Ascending aorta (tissue), 2 donors: ENCODE measurements around the gene SDF4. TPM values are rescaled to one million over a fixed set of nuclear protein-coding genes. Genes with fewer than 3 reads are reported as not detected.

Experiments
- DNase-seq, 2 donors: peaks; one replicate each; pipeline ENCODE4 v3.0.0-alpha.2; 2019; ENCODE audit warnings: low spot score in 2 of 2
- H3K27ac ChIP-seq, 2 donors: fragments of 200-600 bp; sonication (generic); one replicate each; pipeline ENCODE4 v1.5.1; 2016 to 2017; ENCODE audit warnings: mild to moderate bottlenecking in 1 of 2
- H3K27me3 ChIP-seq: fragments of 200-600 bp; sonication (generic); one replicate; pipeline ENCODE4 v1.5.1; 2017
- H3K36me3 ChIP-seq, 2 donors: fragments of 200-600 bp; sonication (generic); one replicate each; pipeline ENCODE4 v1.5.1; 2016
- H3K4me1 ChIP-seq, 2 donors: fragments of 200-600 bp; sonication (generic); one replicate each; pipeline ENCODE4 v1.5.1; 2016 to 2017; ENCODE audit warnings: mild to moderate bottlenecking in 1 of 2
- H3K4me3 ChIP-seq, 2 donors: fragments of 200-600 bp; sonication (generic); one replicate each; pipeline ENCODE4 v1.5.1; 2016 to 2017; ENCODE audit warnings: mild to moderate bottlenecking in 1 of 2
- H3K9me3 ChIP-seq, 2 donors: fragments of 200-600 bp; sonication (generic); one replicate each; pipeline ENCODE4 v1.5.1; 2016
- intact Hi-C: fragments of 100-400 bp; cut with DNase I; formaldehyde crosslinking; loops from one replicate; pipeline ENCODE4 v1.15.1; 2023
- total RNA-seq: library from RNA; depleted of rRNA; stranded (reverse); fragments of >200 nt; gene quantifications from one replicate; pipeline ENCODE4 v1.1.0, GENCODE V29; 2016
- TF ChIP-seq, protein P1 (sequence below), 3 experiments: fragments of 200-600 bp in 2 of 3; fragments of 450-650 bp in 1 of 3; sonication (generic) in 2 of 3; IDR thresholded peaks; one replicate each; pipeline ENCODE4 v1.5.1; 2016 to 2019; ENCODE audit warnings: antibody characterized with exemption in 3 of 3, mild to moderate bottlenecking in 1 of 3, moderate library complexity in 1 of 3

The SDF4 gene
- total RNA-seq, 1 donor from 2014 or later, result 223 TPM

GRCh38 chr1:1239614-1240347 lies 8.0 kb upstream of the SDF4 start:
- Histone ChIP-seq H3K36me3 (no peaks in the 10 kb centered on the region), H3K27ac (no peak overlapping the region), H3K9me3 (no peaks in the 10 kb centered on the region), H3K4me1 (no peaks in the 10 kb centered on the region), H3K27me3 (no peaks in the 10 kb centered on the region), H3K4me3 (no peak overlapping the region)
- intact Hi-C loops, result no loop called here
- no peak for DNase-seq
- TF ChIP-seq, protein P1, sequence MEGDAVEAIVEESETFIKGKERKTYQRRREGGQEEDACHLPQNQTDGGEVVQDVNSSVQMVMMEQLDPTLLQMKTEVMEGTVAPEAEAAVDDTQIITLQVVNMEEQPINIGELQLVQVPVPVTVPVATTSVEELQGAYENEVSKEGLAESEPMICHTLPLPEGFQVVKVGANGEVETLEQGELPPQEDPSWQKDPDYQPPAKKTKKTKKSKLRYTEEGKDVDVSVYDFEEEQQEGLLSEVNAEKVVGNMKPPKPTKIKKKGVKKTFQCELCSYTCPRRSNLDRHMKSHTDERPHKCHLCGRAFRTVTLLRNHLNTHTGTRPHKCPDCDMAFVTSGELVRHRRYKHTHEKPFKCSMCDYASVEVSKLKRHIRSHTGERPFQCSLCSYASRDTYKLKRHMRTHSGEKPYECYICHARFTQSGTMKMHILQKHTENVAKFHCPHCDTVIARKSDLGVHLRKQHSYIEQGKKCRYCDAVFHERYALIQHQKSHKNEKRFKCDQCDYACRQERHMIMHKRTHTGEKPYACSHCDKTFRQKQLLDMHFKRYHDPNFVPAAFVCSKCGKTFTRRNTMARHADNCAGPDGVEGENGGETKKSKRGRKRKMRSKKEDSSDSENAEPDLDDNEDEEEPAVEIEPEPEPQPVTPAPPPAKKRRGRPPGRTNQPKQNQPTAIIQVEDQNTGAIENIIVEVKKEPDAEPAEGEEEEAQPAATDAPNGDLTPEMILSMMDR (IDR thresholded peaks at IDR 0.05), result no peak

GRCh38 chr1:1239227-1239613 lies 7.4 kb upstream of the SDF4 start:
- Histone ChIP-seq H3K27me3 (no peaks in the 10 kb centered on the region), H3K36me3 (no peaks in the 10 kb centered on the region), H3K4me1 (no peaks in the 10 kb centered on the region), H3K27ac (no peak overlapping the region), H3K9me3 (no peaks in the 10 kb centered on the region), H3K4me3 (no peak overlapping the region)
- DNase-seq, result no peak
- intact Hi-C loops, result no loop called here
- TF ChIP-seq, protein P1 (IDR thresholded peaks at IDR 0.05), result no peak

- no peaks in the 10 kb centered on the region for H3K27me3 ChIP-seq
- no peaks in the 10 kb centered on the region for H3K9me3 ChIP-seq
- TF ChIP-seq, protein P1 (IDR thresholded peaks at IDR 0.05), result no peak
- H3K27ac ChIP-seq, result no peak overlapping the region
- intact Hi-C loops, result no loop called here
- DNase-seq, result no peak
- no peaks in the 10 kb centered on the region for H3K4me1 ChIP-seq
- no peak overlapping the region for H3K4me3 ChIP-seq
- no peaks in the 10 kb centered on the region for H3K36me3 ChIP-seq
Measured at GRCh38 chr1:1238702-1239178, 6.9 kb upstream of the SDF4 start.

GRCh38 chr1:1237874-1238701 lies 6.3 kb upstream of the SDF4 start:
- Histone ChIP-seq H3K4me1 (peaks cover 1 to 2% of the 10 kb centered on the region in 2 donors), H3K4me3 (no peak overlapping the region), H3K9me3 (no peaks in the 10 kb centered on the region), H3K27ac (no peak overlapping the region), H3K36me3 (no peaks in the 10 kb centered on the region), H3K27me3 (no peaks in the 10 kb centered on the region)
- intact Hi-C loops, result no loop called here
- no peak for DNase-seq
- TF ChIP-seq, protein P1 (IDR thresholded peaks at IDR 0.05), result no peak

- no peaks in the 10 kb centered on the region for H3K36me3 ChIP-seq
- H3K4me1 ChIP-seq, result peaks cover 7 to 8% of the 10 kb centered on the region in 2 donors
- TF ChIP-seq, protein P1 (IDR thresholded peaks at IDR 0.05), result no peak
- no peaks in the 10 kb centered on the region for H3K9me3 ChIP-seq
- no peaks in the 10 kb centered on the region for H3K27me3 ChIP-seq
- no peak for DNase-seq
- no peak overlapping the region for H3K27ac ChIP-seq
- H3K4me3 ChIP-seq, result no peak overlapping the region
- intact Hi-C loops, result no loop called here
Measured at GRCh38 chr1:1236945-1237873, 5.4 kb upstream of the SDF4 start.
